Measurements from ENCODE around the gene GLT8D1. TPM values are rescaled to one million over a fixed set of nuclear protein-coding genes. Genes with fewer than 3 reads are reported as not detected.

The GLT8D1 gene
- total RNA-seq, 1 experiment from 2014 or later, result 42.1 TPM

DNA sequence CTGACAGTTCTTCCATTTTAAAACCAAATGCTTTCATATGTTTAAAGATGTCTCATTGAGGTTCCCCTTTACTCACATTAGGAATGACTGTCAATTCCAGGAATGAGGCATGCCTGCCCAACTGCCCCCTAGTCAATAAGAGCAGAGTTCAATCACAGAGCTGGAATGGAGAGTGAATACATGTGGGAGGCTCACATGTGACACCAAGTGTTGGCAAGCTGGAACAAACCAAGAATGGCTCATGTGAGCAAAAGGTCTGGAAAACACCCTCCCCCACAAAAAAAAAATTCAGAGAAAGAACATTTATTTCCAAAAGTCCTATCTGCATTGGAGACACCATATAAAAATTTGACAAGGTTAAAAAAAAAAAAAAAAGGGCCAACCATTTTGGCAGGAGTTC lies 23.6 kb downstream of the GLT8D1 start:
- no peaks in the 10 kb centered on the region for H3K9me2 ChIP-seq (ENCODE audit: insufficient read depth)
- H3K4me1 ChIP-seq (ENCODE audit: control insufficient read depth in 1 of 2, insufficient read depth in 2 of 2, low read length in 2 of 2), result peaks cover 10 to 23% of the 10 kb centered on the region in 2 experiments; a peak in 3 of 4 replicates
- intact Hi-C loops (cut with micrococcal nuclease), result loop anchor here (1.0 to 2.0 kb wide), 3 partner anchors 145 to 254 kb away; partner anchors contain the start of gene UQCC5
- no TSS peak for BruUV-seq (replicated peaks)
- H3K9ac ChIP-seq (ENCODE audit: low read length), result peak overlapping the region; percentile 9
- H3K4me3 ChIP-seq (replicated peaks in 1 of 2; ENCODE audit: low read depth in 1 of 2, low read length in 2 of 2), result no peak overlapping the region
- POLR2A ChIA-PET, result interaction anchor here (0.6 kb wide), 1 partner anchor 146 kb away, joined by 3 read pairs; the partner anchor contains the start of gene UQCC5
- H3K4me2 ChIP-seq (ENCODE audit: low read length), result peak overlapping the region; percentile 31; the same call in 1 of the 2 replicates
- no peaks in the 10 kb centered on the region; the same call in 1 of the 2 replicates for H4K20me1 ChIP-seq (ENCODE audit: insufficient read depth)
- H3K27ac ChIP-seq (ENCODE audit: low read depth, low read length), result no peak overlapping the region
- RAD21 ChIA-PET (ENCODE audit: low non-redundant PET in 1 of 2, low total read pairs in 2 of 2, uncharacterized antibody in 2 of 2, unreplicated experiment in 2 of 2), result no interaction called here
- H2AFZ ChIP-seq (ENCODE audit: low read depth, low read length, poor library complexity, severe bottlenecking), result no peak overlapping the region
- peaks cover 9 to 24% of the 10 kb centered on the region in 2 experiments for H3K36me3 ChIP-seq (ENCODE audit: control insufficient read depth in 1 of 2, insufficient read depth in 2 of 2, low read length in 2 of 2)
- DNase-seq (ENCODE audit: low read depth, low spot score) (peak; percentile 38), ATAC-seq (no peak)
- H3K79me2 ChIP-seq (ENCODE audit: insufficient read depth, low read length), result peaks cover 62% of the 10 kb centered on the region
- TF ChIP-seq MAX (IDR thresholded peaks at IDR 0.05) (peak; percentile 44; the same call in 1 of the 2 replicates), RAD21 (IDR thresholded peaks at IDR 0.05; ENCODE audit: low read depth) (peak; percentile 81), ZNF274 (IDR thresholded peaks at IDR 0.05; ENCODE audit: low read depth, low read length) (no peak)
- TF ChIP-seq, protein P1, sequence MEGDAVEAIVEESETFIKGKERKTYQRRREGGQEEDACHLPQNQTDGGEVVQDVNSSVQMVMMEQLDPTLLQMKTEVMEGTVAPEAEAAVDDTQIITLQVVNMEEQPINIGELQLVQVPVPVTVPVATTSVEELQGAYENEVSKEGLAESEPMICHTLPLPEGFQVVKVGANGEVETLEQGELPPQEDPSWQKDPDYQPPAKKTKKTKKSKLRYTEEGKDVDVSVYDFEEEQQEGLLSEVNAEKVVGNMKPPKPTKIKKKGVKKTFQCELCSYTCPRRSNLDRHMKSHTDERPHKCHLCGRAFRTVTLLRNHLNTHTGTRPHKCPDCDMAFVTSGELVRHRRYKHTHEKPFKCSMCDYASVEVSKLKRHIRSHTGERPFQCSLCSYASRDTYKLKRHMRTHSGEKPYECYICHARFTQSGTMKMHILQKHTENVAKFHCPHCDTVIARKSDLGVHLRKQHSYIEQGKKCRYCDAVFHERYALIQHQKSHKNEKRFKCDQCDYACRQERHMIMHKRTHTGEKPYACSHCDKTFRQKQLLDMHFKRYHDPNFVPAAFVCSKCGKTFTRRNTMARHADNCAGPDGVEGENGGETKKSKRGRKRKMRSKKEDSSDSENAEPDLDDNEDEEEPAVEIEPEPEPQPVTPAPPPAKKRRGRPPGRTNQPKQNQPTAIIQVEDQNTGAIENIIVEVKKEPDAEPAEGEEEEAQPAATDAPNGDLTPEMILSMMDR (IDR thresholded peaks at IDR 0.05 in 2 of 3, conservative IDR thresholded peaks at IDR 0.05 in 1 of 3; ENCODE audit: borderline replicate concordance in 1 of 3, insufficient read depth in 1 of 3, low read depth in 2 of 3, low read length in 2 of 3), result peak; percentile 18 to 64 (median 41); a peak in 3 of 6 replicates
- no peaks in the 10 kb centered on the region for H3K27me3 ChIP-seq (ENCODE audit: insufficient read depth, low read length)
- CTCF ChIA-PET, result no interaction called here
- H3K9me3 ChIP-seq (ENCODE audit: control insufficient read depth in 1 of 2, insufficient read depth in 1 of 2, low read depth in 1 of 2, low read length in 2 of 2), result no peaks in the 10 kb centered on the region

GRCh38 chr3:52681596-52681995 lies 24.0 kb downstream of the GLT8D1 start:
- H3K4me1 ChIP-seq (ENCODE audit: control insufficient read depth in 1 of 2, insufficient read depth in 2 of 2, low read length in 2 of 2), result peaks cover 8 to 19% of the 10 kb centered on the region in 2 experiments; a peak in 3 of 4 replicates
- no peaks in the 10 kb centered on the region for H3K9me3 ChIP-seq (ENCODE audit: control insufficient read depth in 1 of 2, insufficient read depth in 1 of 2, low read depth in 1 of 2, low read length in 2 of 2)
- peaks cover 12 to 20% of the 10 kb centered on the region in 2 experiments for H3K36me3 ChIP-seq (ENCODE audit: control insufficient read depth in 1 of 2, insufficient read depth in 2 of 2, low read length in 2 of 2)
- no peaks in the 10 kb centered on the region for H3K9me2 ChIP-seq (ENCODE audit: insufficient read depth)
- H3K27ac ChIP-seq (ENCODE audit: low read depth, low read length), result no peak overlapping the region
- H3K79me2 ChIP-seq (ENCODE audit: insufficient read depth, low read length), result peaks cover 58% of the 10 kb centered on the region
- no peak overlapping the region for H2AFZ ChIP-seq (ENCODE audit: low read depth, low read length, poor library complexity, severe bottlenecking)
- no TSS peak for BruUV-seq (replicated peaks)
- H4K20me1 ChIP-seq (ENCODE audit: insufficient read depth), result no peaks in the 10 kb centered on the region; the same call in 1 of the 2 replicates
- no peaks in the 10 kb centered on the region for H3K27me3 ChIP-seq (ENCODE audit: insufficient read depth, low read length)
- intact Hi-C loops (cut with micrococcal nuclease), result no loop called here
- H3K9ac ChIP-seq (ENCODE audit: low read length), result peak overlapping the region; percentile 9; the same call in 1 of the 2 replicates
- no peak for DNase-seq (ENCODE audit: low read depth, low spot score)
- TF ChIP-seq MAX (IDR thresholded peaks at IDR 0.05), result no peak
- no peak for TF ChIP-seq SRF (IDR thresholded peaks at IDR 0.05; ENCODE audit: low read depth)
- TF ChIP-seq FOSL1 (IDR thresholded peaks at IDR 0.05; ENCODE audit: low read depth), result no peak
- no peak for TF ChIP-seq ELF1 (IDR thresholded peaks at IDR 0.05; ENCODE audit: borderline replicate concordance, low read depth)
- TF ChIP-seq POLR2AphosphoS5 (IDR thresholded peaks at IDR 0.05; ENCODE audit: low read depth, low read length), result no peak
- TF ChIP-seq, protein P1 (IDR thresholded peaks at IDR 0.05 in 2 of 3, conservative IDR thresholded peaks at IDR 0.05 in 1 of 3; ENCODE audit: borderline replicate concordance in 1 of 3, insufficient read depth in 1 of 3, low read depth in 2 of 3, low read length in 2 of 3), result no peak
- no peak for TF ChIP-seq EGR1 (IDR thresholded peaks at IDR 0.05; ENCODE audit: low read depth)
- no peak for TF ChIP-seq RAD21 (IDR thresholded peaks at IDR 0.05; ENCODE audit: low read depth)
- TF ChIP-seq ZFX (IDR thresholded peaks at IDR 0.05), result no peak
- no peak for ATAC-seq
- ChIA-PET POLR2A (no interaction called here), RAD21 (ENCODE audit: low non-redundant PET in 1 of 2, low total read pairs in 2 of 2, uncharacterized antibody in 2 of 2, unreplicated experiment in 2 of 2) (no interaction called here), CTCF (no interaction called here)
- H3K4me3 ChIP-seq (replicated peaks in 1 of 2; ENCODE audit: low read depth in 1 of 2, low read length in 2 of 2), result no peak overlapping the region
- H3K4me2 ChIP-seq (ENCODE audit: low read length), result peak overlapping the region; percentile 31; the same call in 1 of the 2 replicates
